Central memory CD8-positive, alpha-beta T cell (primary cell): Measurements from ENCODE around the gene HDAC2.
"Not testable (repeated sequence)": the region's sequence is repeated elsewhere in the genome, so short reads cannot be mapped to it uniquely, and the experiment has no call there.

Experiments
- ATAC-seq: fragments of 150-1000 bp; cut with Tn5 transposase; replicated peaks from 2 replicates; pipeline ENCODE4 v1.10.0; 2022; ENCODE audit warnings: mild to moderate bottlenecking, moderate FRiP score, moderate number of reproducible peaks; ENCODE audit not compliant: poor library complexity, severe bottlenecking; ENCODE audit errors: extremely low read depth
- DNase-seq, 2 donors: peaks; one replicate each; pipeline ENCODE4 v3.0.0; 2021; ENCODE audit warnings: low spot score in 2 of 2
- H3K27ac Mint-ChIP-seq: one replicate; pipeline ENCODE4 v1.8.0; 2022; ENCODE audit warnings: low read depth, mild to moderate bottlenecking, moderate library complexity, mixed read lengths
- H3K27me3 Mint-ChIP-seq: one replicate; pipeline ENCODE4 v1.8.0; 2022; ENCODE audit warnings: mixed read lengths
- H3K36me3 Mint-ChIP-seq: one replicate; pipeline ENCODE4 v1.8.0; 2022; ENCODE audit warnings: mild to moderate bottlenecking, moderate library complexity, mixed read lengths; ENCODE audit not compliant: insufficient read depth
- H3K4me1 Mint-ChIP-seq: one replicate; pipeline ENCODE4 v1.8.0; 2022; ENCODE audit warnings: mixed read lengths
- H3K4me3 Mint-ChIP-seq: one replicate; pipeline ENCODE4 v1.8.0; 2022; ENCODE audit warnings: mild to moderate bottlenecking, moderate library complexity, mixed read lengths
- H3K9me3 Mint-ChIP-seq: one replicate; pipeline ENCODE4 v1.8.0; 2022; ENCODE audit warnings: mixed read lengths

Gene HDAC2

DNA sequence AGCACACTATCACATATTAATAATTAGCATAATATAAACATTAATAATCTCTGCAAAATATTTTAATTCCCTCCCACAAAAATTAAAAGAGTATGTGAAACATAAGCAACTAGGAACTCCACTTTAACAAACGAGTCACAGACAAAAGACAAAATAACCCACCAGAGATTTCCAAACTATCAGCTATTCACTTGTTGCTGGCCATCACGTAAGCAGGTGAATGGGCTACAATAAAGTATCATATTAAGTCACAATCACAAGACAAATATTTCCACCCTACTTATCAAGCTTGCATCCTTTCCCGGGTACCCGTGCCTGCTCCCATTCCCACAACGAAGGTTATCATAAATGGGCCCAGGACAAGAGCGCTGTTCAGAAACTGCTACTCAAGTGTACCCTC lies 2.5 kb downstream of the HDAC2 start:
- DNase-seq: no peak
- ATAC-seq: no peak
- H3K4me1 Mint-ChIP-seq: peaks cover 46% of the 10 kb centered on the region
- no peaks in the 10 kb centered on the region for H3K9me3 Mint-ChIP-seq
- no peak overlapping the region for H3K27ac Mint-ChIP-seq
- peaks cover 12% of the 10 kb centered on the region for H3K36me3 Mint-ChIP-seq
- H3K4me3 Mint-ChIP-seq: peak overlapping the region; percentile 96
- no peaks in the 10 kb centered on the region for H3K27me3 Mint-ChIP-seq

DNA sequence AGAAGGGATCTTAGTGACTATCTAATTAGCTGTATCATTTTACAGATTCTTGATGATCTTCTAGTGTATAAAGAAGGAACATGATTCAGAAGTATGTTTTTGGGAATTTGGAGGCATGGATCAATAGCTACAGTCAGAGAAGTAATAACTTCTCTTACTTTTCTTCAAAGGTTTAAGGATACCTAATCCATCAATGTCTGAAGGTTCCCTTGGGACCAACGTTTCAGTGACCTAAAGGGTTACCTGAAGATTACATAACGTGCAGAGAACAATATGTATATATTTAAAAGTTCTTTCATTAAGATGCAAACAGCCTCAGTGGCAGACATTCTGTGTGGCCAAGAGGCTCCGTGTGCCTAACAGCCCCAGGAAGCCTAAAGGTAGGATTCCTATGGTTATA lies 3.2 kb downstream of the HDAC2 start:
- H3K9me3 Mint-ChIP-seq: no peaks in the 10 kb centered on the region
- DNase-seq: no peak
- no peak for ATAC-seq
- no peak overlapping the region for H3K27ac Mint-ChIP-seq
- no peak overlapping the region for H3K4me3 Mint-ChIP-seq
- peaks cover 46% of the 10 kb centered on the region for H3K4me1 Mint-ChIP-seq
- H3K36me3 Mint-ChIP-seq: peaks cover 12% of the 10 kb centered on the region
- no peaks in the 10 kb centered on the region for H3K27me3 Mint-ChIP-seq

DNA sequence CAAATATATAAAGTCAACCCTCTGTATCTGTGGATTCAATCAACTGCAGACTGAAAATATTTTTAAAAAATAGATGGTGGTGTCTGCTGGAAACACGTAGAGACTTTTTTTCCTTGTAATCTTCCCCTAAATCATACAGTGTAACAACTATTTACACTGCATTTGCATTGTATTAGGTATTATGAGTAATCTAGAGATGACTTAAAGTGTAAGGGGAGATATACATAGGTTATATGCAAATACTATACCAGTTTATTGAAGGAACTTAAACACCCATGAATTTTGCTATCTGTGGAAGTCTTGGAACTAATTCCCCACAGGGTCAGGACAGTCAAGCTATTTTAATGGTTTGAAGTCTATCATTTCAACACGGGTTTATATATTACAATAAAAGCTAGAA lies 10.2 kb downstream of the HDAC2 start:
- Mint-ChIP-seq H3K36me3 (peaks cover 16% of the 10 kb centered on the region), H3K9me3 (no peaks in the 10 kb centered on the region), H3K4me1 (peaks cover 42% of the 10 kb centered on the region), H3K27me3 (no peaks in the 10 kb centered on the region), H3K27ac (no peak overlapping the region), H3K4me3 (no peak overlapping the region)
- DNase-seq (no peak), ATAC-seq (no peak)

DNA sequence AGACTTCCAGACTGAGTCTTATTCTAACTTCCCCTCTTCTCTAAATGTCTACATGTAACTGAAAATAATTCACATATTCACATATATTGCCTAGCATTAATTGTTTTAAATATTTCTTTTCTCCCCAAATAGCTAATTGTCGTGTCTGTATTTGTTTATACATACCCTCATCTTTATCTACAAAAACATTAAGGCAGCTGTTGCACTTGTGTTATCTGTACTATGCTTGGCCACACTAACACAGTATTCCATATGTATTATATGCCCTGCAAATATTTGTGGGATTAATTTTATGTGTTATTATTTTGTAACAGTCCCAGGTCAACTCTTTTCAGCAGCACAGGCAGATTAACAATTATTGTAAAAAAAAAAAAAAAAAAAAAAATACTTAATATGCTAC lies 11.7 kb downstream of the HDAC2 start:
- Mint-ChIP-seq H3K27me3 (no peaks in the 10 kb centered on the region), H3K27ac (no peak overlapping the region), H3K4me3 (no peak overlapping the region), H3K9me3 (no peaks in the 10 kb centered on the region), H3K4me1 (peaks cover 29% of the 10 kb centered on the region), H3K36me3 (peaks cover 29% of the 10 kb centered on the region)
- DNase-seq (no peak), ATAC-seq (no peak)

DNA sequence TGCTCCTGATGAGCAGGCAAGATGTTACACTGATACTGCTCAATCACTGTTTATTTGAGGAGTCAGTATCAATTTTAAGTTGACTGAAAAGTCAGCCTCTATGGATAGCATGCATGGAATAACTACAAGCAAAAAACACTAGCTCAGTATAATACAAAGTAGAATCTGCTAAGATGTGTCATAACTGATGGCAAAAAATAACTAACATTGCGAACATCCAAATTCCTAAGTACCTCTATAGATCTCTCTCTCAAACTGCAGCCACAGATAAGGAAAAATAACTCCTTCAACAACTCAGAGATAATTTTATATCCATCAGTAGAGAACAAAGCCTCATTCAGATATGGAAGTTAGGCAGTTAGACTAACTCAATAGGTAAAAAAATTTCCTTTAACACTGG lies 16.3 kb downstream of the HDAC2 start:
- no peak overlapping the region for H3K4me3 Mint-ChIP-seq
- ATAC-seq: no peak
- peaks cover 7% of the 10 kb centered on the region for H3K4me1 Mint-ChIP-seq
- no peaks in the 10 kb centered on the region for H3K9me3 Mint-ChIP-seq
- no peak for DNase-seq
- no peaks in the 10 kb centered on the region for H3K27me3 Mint-ChIP-seq
- H3K36me3 Mint-ChIP-seq: peaks cover 38% of the 10 kb centered on the region
- H3K27ac Mint-ChIP-seq: no peak overlapping the region

DNA sequence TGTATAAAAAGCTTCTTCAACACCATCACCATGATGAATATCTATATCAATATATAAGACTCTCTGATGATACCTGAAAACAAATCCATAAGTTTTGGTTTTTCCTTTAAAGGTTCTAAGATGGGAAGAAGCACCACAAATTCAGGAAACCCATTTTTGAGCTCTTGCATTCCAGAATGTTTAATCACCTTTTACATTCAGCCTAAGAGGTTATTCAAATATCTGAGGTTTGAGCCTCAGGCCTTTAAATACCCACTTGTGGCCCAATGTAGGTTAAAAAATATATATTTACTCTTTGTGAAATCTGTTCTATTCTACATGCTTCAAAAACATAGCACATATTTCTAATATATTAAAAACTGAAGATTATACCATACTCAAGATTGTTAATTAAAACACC lies 17.6 kb downstream of the HDAC2 start:
- H3K27ac Mint-ChIP-seq: no peak overlapping the region
- H3K9me3 Mint-ChIP-seq: no peaks in the 10 kb centered on the region
- H3K4me3 Mint-ChIP-seq: no peak overlapping the region
- H3K36me3 Mint-ChIP-seq: peaks cover 31% of the 10 kb centered on the region
- no peak for DNase-seq
- no peak for ATAC-seq
- no peaks in the 10 kb centered on the region for H3K4me1 Mint-ChIP-seq
- H3K27me3 Mint-ChIP-seq: no peaks in the 10 kb centered on the region

DNA sequence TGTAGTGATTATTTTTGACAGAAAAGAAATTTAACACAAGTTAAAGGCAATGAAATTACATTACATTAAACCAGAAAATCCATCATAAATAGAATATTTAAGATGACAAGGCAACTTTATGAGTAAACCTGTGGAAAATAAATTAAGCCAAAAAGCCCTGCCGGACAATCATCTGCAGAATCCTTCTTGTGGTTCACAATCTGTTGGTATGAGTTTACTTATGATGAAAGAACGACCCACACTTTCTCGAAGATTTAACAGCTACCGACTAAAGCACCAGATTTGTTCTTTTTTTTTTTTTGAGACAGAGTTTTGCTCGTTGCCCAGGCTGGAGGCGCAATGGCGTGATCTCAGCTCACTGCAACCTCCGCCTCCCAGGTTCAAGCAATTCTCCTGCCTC lies 21.4 kb downstream of the HDAC2 start:
- H3K27ac Mint-ChIP-seq: no peak overlapping the region
- H3K27me3 Mint-ChIP-seq: no peaks in the 10 kb centered on the region
- no peaks in the 10 kb centered on the region for H3K9me3 Mint-ChIP-seq
- no peak for DNase-seq
- peaks cover 5% of the 10 kb centered on the region for H3K4me1 Mint-ChIP-seq
- H3K36me3 Mint-ChIP-seq: peaks cover 20% of the 10 kb centered on the region
- H3K4me3 Mint-ChIP-seq: no peak overlapping the region
- no peak for ATAC-seq

DNA sequence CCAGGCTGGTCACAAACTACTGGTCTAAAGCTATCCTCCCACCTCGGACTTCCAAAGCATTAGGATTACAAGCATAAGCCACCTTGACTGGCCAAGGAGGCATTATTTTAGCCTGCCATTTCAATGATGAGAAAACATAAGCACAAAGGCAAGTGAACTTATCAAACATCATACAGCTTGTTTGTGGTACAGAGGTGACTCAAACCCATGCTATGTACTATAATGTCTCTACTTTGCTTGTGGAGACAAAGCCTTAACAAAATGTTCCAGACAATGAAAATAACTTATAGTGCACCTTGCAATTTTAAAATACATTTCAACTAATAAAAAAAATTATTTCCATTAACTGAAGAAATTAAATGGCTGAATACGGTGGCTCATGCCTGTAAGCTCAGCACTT lies 26.2 kb downstream of the HDAC2 start:
- Mint-ChIP-seq H3K4me1 (peaks cover 5% of the 10 kb centered on the region), H3K36me3 (peaks cover 39% of the 10 kb centered on the region), H3K9me3 (no peaks in the 10 kb centered on the region), H3K27ac (no peak overlapping the region), H3K4me3 (no peak overlapping the region), H3K27me3 (no peaks in the 10 kb centered on the region)
- DNase-seq: no peak
- no peak for ATAC-seq

DNA sequence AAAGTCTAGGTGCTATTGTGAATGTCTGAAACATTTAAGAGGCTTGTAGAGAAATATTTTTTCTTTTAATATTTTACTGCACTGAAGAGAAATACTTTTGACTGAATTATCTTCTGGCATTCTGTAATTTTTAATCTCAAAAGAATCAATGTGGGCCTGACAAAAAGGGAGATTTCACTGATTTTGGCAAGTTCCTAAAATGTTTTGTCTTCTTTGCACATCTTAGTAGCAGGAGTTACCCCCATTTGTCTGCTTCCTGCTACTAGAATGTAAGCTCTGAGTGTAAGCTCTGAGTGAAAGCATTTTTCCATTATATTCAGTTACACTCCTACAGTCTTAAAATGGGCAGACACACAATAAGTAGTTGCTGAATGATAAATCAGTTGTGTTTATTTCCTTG lies 31.1 kb downstream of the HDAC2 start:
- Mint-ChIP-seq H3K4me1 (no peaks in the 10 kb centered on the region), H3K9me3 (no peaks in the 10 kb centered on the region), H3K4me3 (no peak overlapping the region), H3K27ac (no peak overlapping the region), H3K36me3 (peaks cover 39% of the 10 kb centered on the region), H3K27me3 (no peaks in the 10 kb centered on the region)
- ATAC-seq: no peak
- DNase-seq: no peak

DNA sequence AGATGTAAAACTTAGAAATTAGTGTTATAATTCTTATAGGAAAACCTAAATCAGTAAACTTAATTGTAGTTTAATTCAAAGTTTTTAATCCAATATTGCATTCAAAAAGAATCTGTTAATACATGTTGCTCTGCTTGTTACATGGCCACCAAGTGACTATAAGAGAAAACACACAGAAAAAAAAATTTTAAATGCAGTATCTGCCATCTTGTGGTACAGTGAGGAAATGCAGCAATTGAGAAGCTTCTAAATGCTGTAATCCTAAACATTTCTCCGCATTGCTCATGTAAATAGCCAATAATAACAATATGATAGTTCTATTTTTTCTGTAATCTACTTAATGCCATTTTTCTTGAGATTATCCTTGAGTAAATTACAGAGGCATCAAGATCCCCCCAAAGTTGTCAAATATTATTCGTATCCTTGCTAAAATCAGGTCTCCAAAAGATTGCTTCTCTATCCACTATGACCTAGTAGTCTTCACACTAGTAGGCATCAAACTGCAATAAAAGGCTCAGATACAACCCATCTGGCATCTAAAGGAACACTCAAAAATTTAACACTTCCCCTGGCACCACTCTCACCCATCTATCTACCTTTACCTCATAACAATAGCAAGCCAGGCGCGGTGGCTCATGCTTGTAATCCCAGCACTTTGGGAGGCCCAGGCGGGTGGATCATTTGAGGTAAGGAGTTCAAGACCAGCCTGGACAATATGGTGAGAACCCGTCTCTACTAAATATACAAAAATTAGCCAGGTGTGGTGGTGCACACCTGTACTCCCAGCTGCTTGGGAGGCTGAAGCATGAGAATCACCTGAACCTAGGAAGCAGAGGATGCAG lies 34.6 kb downstream of the HDAC2 start:
- no peaks in the 10 kb centered on the region for H3K4me1 Mint-ChIP-seq
- peak; percentile 56 for ATAC-seq
- H3K36me3 Mint-ChIP-seq: peaks cover 14% of the 10 kb centered on the region
- no peaks in the 10 kb centered on the region for H3K27me3 Mint-ChIP-seq
- H3K27ac Mint-ChIP-seq: no peak overlapping the region
- H3K4me3 Mint-ChIP-seq: no peak overlapping the region
- no peak for DNase-seq
- no peaks in the 10 kb centered on the region for H3K9me3 Mint-ChIP-seq

DNA sequence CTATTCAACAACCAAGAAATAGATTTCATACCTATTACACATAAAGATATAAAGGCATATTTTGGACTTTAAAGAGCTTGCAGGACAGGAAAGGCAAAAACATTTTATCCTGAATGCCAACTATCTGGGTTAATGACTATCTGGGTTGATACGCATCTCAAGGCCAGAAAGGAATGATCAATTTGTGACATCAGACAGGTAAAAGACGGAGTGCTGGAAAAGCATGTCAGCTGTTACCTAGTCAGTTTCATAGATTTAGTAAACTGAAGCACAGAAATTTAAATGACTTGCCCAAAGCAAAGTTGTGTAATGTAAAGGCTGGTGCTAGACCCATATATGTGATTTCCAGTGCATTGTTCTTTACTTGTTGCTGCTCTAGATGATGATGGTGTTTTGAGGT lies 36.8 kb downstream of the HDAC2 start:
- peaks cover 18% of the 10 kb centered on the region for H3K9me3 Mint-ChIP-seq
- no peak overlapping the region for H3K27ac Mint-ChIP-seq
- H3K4me3 Mint-ChIP-seq: no peak overlapping the region
- ATAC-seq (no peak), DNase-seq (no peak)
- no peaks in the 10 kb centered on the region for H3K4me1 Mint-ChIP-seq
- H3K36me3 Mint-ChIP-seq: peaks cover under 1% of the 10 kb centered on the region
- peaks cover 12% of the 10 kb centered on the region for H3K27me3 Mint-ChIP-seq

DNA sequence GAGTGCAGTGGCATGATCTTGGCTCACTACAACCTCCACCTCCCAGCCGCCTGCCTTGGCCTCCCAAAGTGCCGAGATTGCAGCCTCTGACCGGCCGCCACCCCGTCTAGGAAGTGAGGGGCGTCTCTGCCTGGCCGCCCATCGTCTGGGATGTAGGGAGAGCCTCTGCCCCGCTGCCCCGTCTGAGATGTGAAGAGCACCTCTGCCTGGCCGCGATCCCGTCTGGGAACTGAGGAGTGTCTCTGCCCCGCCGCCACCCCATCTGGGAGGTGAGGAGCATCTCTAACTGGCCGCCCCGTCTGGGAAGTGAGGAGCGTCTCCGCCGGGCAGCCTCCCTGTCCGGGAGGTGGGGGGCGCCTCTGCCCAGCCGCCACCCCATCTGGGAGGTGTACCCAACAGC lies 39.0 kb downstream of the HDAC2 start:
- not testable (repeated sequence) for H3K4me3 Mint-ChIP-seq, H3K36me3 Mint-ChIP-seq, ATAC-seq, DNase-seq, H3K27ac Mint-ChIP-seq, H3K4me1 Mint-ChIP-seq
- Mint-ChIP-seq H3K9me3 (peaks cover 20% of the 10 kb centered on the region), H3K27me3 (peaks cover 25% of the 10 kb centered on the region)

DNA sequence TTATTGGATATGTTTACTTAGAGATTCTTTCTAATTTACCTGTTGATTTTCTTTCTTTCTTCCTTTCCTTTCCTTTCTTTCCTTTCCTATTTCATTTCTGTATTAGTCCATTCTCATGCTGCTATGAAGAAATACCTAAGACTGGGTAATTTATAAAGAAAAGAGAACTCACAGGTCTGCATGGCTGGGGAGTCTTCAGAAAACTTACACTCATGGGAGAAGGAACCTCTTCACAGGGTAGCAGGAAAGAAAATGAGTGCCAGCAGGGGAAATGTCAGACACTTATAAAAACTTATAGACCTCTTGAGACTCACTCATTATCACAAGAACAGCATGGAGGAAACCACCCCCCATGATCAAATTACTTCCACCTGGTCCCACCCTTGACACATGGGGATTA lies 40.8 kb downstream of the HDAC2 start:
- Mint-ChIP-seq H3K36me3 (no peaks in the 10 kb centered on the region), H3K27ac (no peak overlapping the region), H3K4me3 (no peak overlapping the region), H3K9me3 (peaks cover 20% of the 10 kb centered on the region), H3K27me3 (peaks cover 25% of the 10 kb centered on the region), H3K4me1 (no peaks in the 10 kb centered on the region)
- DNase-seq (no peak), ATAC-seq (no peak)
